Erythroblast (primary cell): ENCODE data around the gene KAT6B.

Experiments used
- GATA1 ChIP-seq: IDR thresholded peaks from 2 replicates; pipeline ENCODE4 v1.6.1; 2011; ENCODE audit warnings: low read depth, mild to moderate bottlenecking, control low read depth, low read length, moderate library complexity
- POLR2A ChIP-seq: IDR thresholded peaks from 2 replicates; pipeline ENCODE4 v1.6.1; 2011; ENCODE audit warnings: mild to moderate bottlenecking, low read length

- TF ChIP-seq POLR2A (no peak), GATA1 (no peak)
Measured at GRCh38 chr10:75057680-75058079, 231.3 kb downstream of the KAT6B start.
